SK-N-SH (cell line): ENCODE data around the gene TP73. TPM values are rescaled to one million over a fixed set of nuclear protein-coding genes. Genes with fewer than 3 reads are reported as not detected.

ENCODE experiments used
- CTCF ChIA-PET: fragments of 300-600, 350-600 bp; formaldehyde crosslinking; extraction: SDS; loops from one replicate; lab custom pipeline; 2021; lab: Yijun Ruan, JAX
- POLR2A ChIA-PET: fragments of 350-600 bp; sonication (Branson Sonifier 250); formaldehyde crosslinking; extraction: SDS; loops from one replicate; lab custom pipeline; 2020; ENCODE audit warnings: antibody characterized with exemption, inconsistent platforms; lab: Yijun Ruan, JAX
- DNase-seq: peaks from one replicate; pipeline ENCODE4 v3.0.0; 2012
- H2AFZ ChIP-seq: fragments of 200-600 bp; sonication (generic); 2 replicates; pipeline ENCODE4 v1.8.1; 2016; ENCODE audit warnings: antibody characterized with exemption, mild to moderate bottlenecking, low read depth
- H3F3A ChIP-seq: fragments of 200-600 bp; sonication (generic); replicated peaks from 2 replicates; pipeline ENCODE3; 2016; ENCODE audit warnings: antibody characterized with exemption, mild to moderate bottlenecking; ENCODE audit not compliant: insufficient read depth
- H3K27ac ChIP-seq, 2 experiments: fragments of 200-500 bp in 1 of 2; fragments of 200-600 bp in 1 of 2; sonication (Bioruptor generic) in 1 of 2; sonication (generic), shearing (Covaris generic) in 1 of 2; 2 replicates each; pipeline versions ENCODE4 v1.5.1 to v1.6.1; 2014 to 2016; ENCODE audit warnings: low read depth in 2 of 2, inconsistent platforms in 1 of 2, low read length in 1 of 2, mild to moderate bottlenecking in 1 of 2, mixed read lengths in 1 of 2
- H3K27me3 ChIP-seq: fragments of 200-600 bp; sonication (generic), shearing (Covaris generic); 2 replicates; pipeline ENCODE4 v1.6.1; 2016; ENCODE audit warnings: mixed run types; ENCODE audit not compliant: insufficient read depth
- H3K36me3 ChIP-seq, 2 experiments: fragments of 200-500 bp in 1 of 2; fragments of 200-600 bp in 1 of 2; sonication (Bioruptor generic) in 1 of 2; sonication (generic) in 1 of 2; replicated peaks in 1 of 2; 2 replicates each; pipeline versions ENCODE3 to v1.5.1; 2014 to 2016; ENCODE audit warnings: low read length in 1 of 2, mild to moderate bottlenecking in 1 of 2; ENCODE audit not compliant: insufficient read depth in 2 of 2, control insufficient read depth in 1 of 2
- H3K4me1 ChIP-seq, 2 experiments: fragments of 200-500 bp in 1 of 2; fragments of 200-600 bp in 1 of 2; sonication (Bioruptor generic) in 1 of 2; sonication (generic), shearing (Covaris generic) in 1 of 2; 2 replicates each; pipeline versions ENCODE4 v1.5.1 to v1.6.1; 2014 to 2016; ENCODE audit warnings: low read depth in 1 of 2, low read length in 1 of 2, mixed run types in 1 of 2; ENCODE audit not compliant: insufficient read depth in 2 of 2, control insufficient read depth in 1 of 2
- H3K4me2 ChIP-seq: fragments of 200-600 bp; sonication (generic), shearing (Covaris generic); 2 replicates; pipeline ENCODE4 v1.6.1; 2017; ENCODE audit warnings: mixed run types
- H3K4me3 ChIP-seq, 2 experiments: fragments of 200-500 bp in 1 of 2; fragments of 200-600 bp in 1 of 2; sonication (Bioruptor generic) in 1 of 2; sonication (generic), shearing (Covaris generic) in 1 of 2; 2 replicates each; pipeline versions ENCODE4 v1.5.1 to v1.8.1; 2014 to 2016; ENCODE audit warnings: low read depth in 2 of 2, inconsistent platforms in 1 of 2, low read length in 1 of 2, mild to moderate bottlenecking in 1 of 2, mixed read lengths in 1 of 2, moderate library complexity in 1 of 2
- H3K79me2 ChIP-seq: fragments of 200-600 bp; sonication (generic); 2 replicates; pipeline ENCODE4 v1.8.1; 2017; ENCODE audit warnings: mild to moderate bottlenecking; ENCODE audit not compliant: insufficient read depth
- H3K9ac ChIP-seq: fragments of 200-600 bp; sonication (generic); 2 replicates; pipeline ENCODE4 v1.6.1; 2017; ENCODE audit warnings: mixed run types
- H3K9me2 ChIP-seq: fragments of 200-600 bp; sonication (generic); 2 replicates; pipeline ENCODE4 v1.6.1; 2017; ENCODE audit warnings: mixed run types
- H3K9me3 ChIP-seq: fragments of 200-600 bp; sonication (generic); 2 replicates; pipeline ENCODE4 v1.6.1; 2017; ENCODE audit warnings: mixed run types, mild to moderate bottlenecking, moderate library complexity
- H4K20me1 ChIP-seq: fragments of 200-600 bp; sonication (generic); 2 replicates; pipeline ENCODE4 v1.6.1; 2017; ENCODE audit warnings: mild to moderate bottlenecking, mixed run types; ENCODE audit not compliant: insufficient read depth
- CHD2 ChIP-seq: fragments of 150-350 bp; IDR thresholded peaks from 2 replicates; pipeline ENCODE4 v1.6.1; 2018; ENCODE audit warnings: low read length; ENCODE audit not compliant: partially characterized antibody
- EP300 ChIP-seq, 2 experiments: IDR thresholded peaks; 2 replicates each; pipeline versions ENCODE4 v1.4.0 to v1.6.1; 2012; ENCODE audit warnings: borderline replicate concordance in 1 of 2, low read depth in 1 of 2, low read length in 1 of 2
- FOSL2 ChIP-seq: IDR thresholded peaks from 2 replicates; pipeline ENCODE4 v1.4.0; 2012; ENCODE audit warnings: low read depth, mild to moderate bottlenecking, moderate library complexity, borderline replicate concordance
- FOXJ3 ChIP-seq: sonication (generic); formaldehyde crosslinking; IDR thresholded peaks from 2 replicates; pipeline ENCODE4 v1.5.1; 2020; ENCODE audit warnings: mild to moderate bottlenecking, missing genetic modification reagents
- FOXM1 ChIP-seq: IDR thresholded peaks from 2 replicates; pipeline ENCODE4 v1.4.0; 2012; ENCODE audit warnings: low read depth, mild to moderate bottlenecking
- GABPA ChIP-seq: IDR thresholded peaks from 2 replicates; pipeline ENCODE4 v1.4.0; 2012; ENCODE audit warnings: low read depth, mild to moderate bottlenecking
- IRF3 ChIP-seq: fragments of 150-350 bp; IDR thresholded peaks from 2 replicates; pipeline ENCODE4 v1.6.1; 2016; ENCODE audit warnings: mild to moderate bottlenecking, low read depth, low read length
- MAX ChIP-seq: IDR thresholded peaks from 2 replicates; pipeline ENCODE4 v1.4.0; 2012; ENCODE audit warnings: low read depth
- MEF2A ChIP-seq: IDR thresholded peaks from 2 replicates; pipeline ENCODE4 v1.4.0; 2012; ENCODE audit warnings: low read depth, borderline replicate concordance
- MXI1 ChIP-seq: IDR thresholded peaks from 2 replicates; pipeline ENCODE4 v1.6.1; 2012; ENCODE audit warnings: mild to moderate bottlenecking, low read depth, low read length, improper control_type of control experiment
- NFIC ChIP-seq: IDR thresholded peaks from 2 replicates; pipeline ENCODE4 v1.4.0; 2012; ENCODE audit warnings: borderline replicate concordance
- PBX3 ChIP-seq: IDR thresholded peaks from 2 replicates; pipeline ENCODE4; 2012
- POLR2AphosphoS5 ChIP-seq: IDR thresholded peaks from 2 replicates; pipeline ENCODE4 v1.6.1; 2012; ENCODE audit warnings: low read depth, low read length
- RFX5 ChIP-seq: IDR thresholded peaks from 2 replicates; pipeline ENCODE4 v1.6.1; 2012; ENCODE audit warnings: mild to moderate bottlenecking, improper control_type of control experiment, low read length
- SMC3 ChIP-seq: IDR thresholded peaks from 2 replicates; pipeline ENCODE4 v1.6.1; 2012; ENCODE audit warnings: low read depth, low read length, improper control_type of control experiment
- TAF1 ChIP-seq: IDR thresholded peaks from 2 replicates; pipeline ENCODE4 v1.6.1; 2012; ENCODE audit warnings: low read depth, mild to moderate bottlenecking, low read length, moderate library complexity, borderline replicate concordance
- USF1 ChIP-seq: IDR thresholded peaks from 2 replicates; pipeline ENCODE4 v1.4.0; 2012; ENCODE audit warnings: low read depth, borderline replicate concordance
- USF2 ChIP-seq: fragments of 150-350 bp; IDR thresholded peaks from 2 replicates; pipeline ENCODE4 v1.6.1; 2017; ENCODE audit warnings: antibody characterized with exemption, low read length, low read depth, borderline replicate concordance
- ZBTB33 ChIP-seq: IDR thresholded peaks from 2 replicates; pipeline ENCODE4 v1.4.0; 2012; ENCODE audit warnings: low read depth, borderline replicate concordance
- WGBS: methylation state at CpG from one replicate; pipeline ENCODE4 v1.1.6; 2017; ENCODE audit warnings: low lambda C conversion rate; 5-methylcytosine and 5-hydroxymethylcytosine counted together
- polyA plus RNA-seq, 3 experiments: library from polyadenylated mRNA; depleted of rRNA; stranded (reverse); fragments of >200 nt; gene quantifications; 2 replicates each; pipeline ENCODE4 v1.2.3, GENCODE V29; 2012

The TP73 gene
- polyA plus RNA-seq, 1 of the 3 experiments (the other 2 are of a cell fraction), result 0.64 TPM

- Histone ChIP-seq H3K9me2 (no peaks in the 10 kb centered on the region), H3K4me2 (no peak overlapping the region), H3K27ac (no peak overlapping the region), H3F3A (no peaks in the 10 kb centered on the region), H3K36me3 (no peaks in the 10 kb centered on the region), H3K27me3 (no peaks in the 10 kb centered on the region), H2AFZ (no peak overlapping the region), H3K4me3 (no peak overlapping the region), H3K4me1 (peaks cover 0 to 4% of the 10 kb centered on the region in 2 experiments; a peak in 1 of 4 replicates), H3K9me3 (no peaks in the 10 kb centered on the region), H3K79me2 (no peaks in the 10 kb centered on the region), H4K20me1 (no peaks in the 10 kb centered on the region), H3K9ac (no peak overlapping the region)
- ChIA-PET POLR2A (interaction anchor here (0.6 kb wide), 1 partner anchor 1749 kb away, joined by 3 read pairs; no protein-coding TSS in a partner anchor), CTCF (interaction anchor here (1.0 to 2.8 kb wide), 4 partner anchors 14 to 224 kb away, joined by 3 to 15 read pairs (median 6); no protein-coding TSS in a partner anchor)
- DNase-seq, result no peak
- TF ChIP-seq MXI1 (no peak), NFIC (no peak), PBX3 (no peak), IRF3 (no peak), MAX (no peak), CHD2 (no peak), FOXM1 (no peak), FOSL2 (no peak), USF2 (no peak), SMC3 (no peak), ZBTB33 (no peak), POLR2AphosphoS5 (no peak), RFX5 (no peak), MEF2A (no peak), USF1 (no peak), TAF1 (no peak), GABPA (no peak), EP300 (IDR thresholded peaks at IDR 0.05; ENCODE audit: borderline replicate concordance in 1 of 2, low read depth in 1 of 2, low read length in 1 of 2) (no peak), FOXJ3 (no peak)
- WGBS, result 69% methylated on average over 4 of the region's 5 CpGs
Measured at GRCh38 chr1:3677484-3677883, 25.2 kb downstream of the TP73 start.
